Measurements from ENCODE around the gene PWWP2B. TPM values are rescaled to one million over a fixed set of nuclear protein-coding genes. Genes with fewer than 3 reads are reported as not detected.

The PWWP2B gene
- total and polyA plus RNA-seq, 10 of the 15 experiments (the other 5 are each of a cell fraction or from before 2014, with no cell fraction given), result 0.04 to 0.87 (median 0.35) TPM; not detected in 4

DNA sequence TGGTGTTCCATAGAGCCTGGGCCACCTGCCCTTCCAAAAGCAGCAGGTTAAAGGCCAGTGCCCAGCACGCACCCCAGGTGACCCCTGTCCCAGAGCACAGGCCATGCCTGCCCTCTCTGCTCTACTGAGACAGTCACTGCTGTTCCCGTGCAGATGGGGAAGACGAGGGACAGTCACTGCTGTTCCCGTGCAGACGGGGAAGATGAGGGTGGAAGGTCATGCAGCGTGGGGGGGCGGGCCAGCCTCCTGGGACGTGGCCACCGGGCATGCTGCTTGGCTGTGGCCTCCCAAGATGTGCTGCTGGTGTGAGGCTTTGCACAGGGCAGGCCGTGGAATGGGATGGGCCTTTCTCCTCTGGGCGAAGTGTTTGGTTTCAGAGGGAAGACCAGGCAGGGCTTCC, 46.6 kb upstream of the PWWP2B start:
- SMC1A ChIA-PET (ENCODE audit: uncharacterized antibody, unreplicated experiment), result no interaction called here
- Histone ChIP-seq H3K4me1 (ENCODE audit: control insufficient read depth, insufficient read depth, low read length) (no peaks in the 10 kb centered on the region), H3K36me3 (ENCODE audit: control insufficient read depth in 2 of 2, insufficient read depth in 2 of 2, low read length in 1 of 2) (no peaks in the 10 kb centered on the region), H3K27me3 (replicated peaks in 1 of 2; ENCODE audit: control insufficient read depth in 2 of 2, insufficient read depth in 2 of 2, low read length in 1 of 2) (no peaks in the 10 kb centered on the region), H4K20me1 (ENCODE audit: control insufficient read depth, insufficient read depth) (no peaks in the 10 kb centered on the region), H3K27ac (ENCODE audit: control insufficient read depth, insufficient read depth) (no peak overlapping the region), H3K9ac (ENCODE audit: control insufficient read depth, insufficient read depth, low read length) (no peak overlapping the region), H2AFZ (ENCODE audit: control insufficient read depth, low read depth, low read length) (no peak overlapping the region), H3K79me2 (ENCODE audit: control insufficient read depth, insufficient read depth, low read length) (no peaks in the 10 kb centered on the region), H3K4me3 (no peak overlapping the region), H3K4me2 (ENCODE audit: control insufficient read depth, insufficient read depth) (no peak overlapping the region), H3K9me3 (replicated peaks; ENCODE audit: control insufficient read depth, insufficient read depth, low read length) (no peaks in the 10 kb centered on the region)
- FAIRE-seq (no peak), DNase-seq (ENCODE audit: low read depth, low spot score) (no peak), ATAC-seq (no peak)
- in situ Hi-C loops (cut with MboI) (no loop called here), intact Hi-C loops (cut with micrococcal nuclease; ENCODE audit: unreplicated experiment) (no loop called here)
- POLR2A ChIA-PET, result no interaction called here
- BruUV-seq (replicated peaks), result no TSS peak
- CTCF ChIA-PET, result no interaction called here
- RAD21 ChIA-PET (ENCODE audit: unreplicated experiment), result no interaction called here
- TF ChIP-seq CBX3 (IDR thresholded peaks at IDR 0.05; ENCODE audit: borderline replicate concordance, low read depth) (no peak), TCF3 (IDR thresholded peaks at IDR 0.05; ENCODE audit: borderline replicate concordance, insufficient read depth, low read depth, low read length) (no peak), NFIC (IDR thresholded peaks at IDR 0.05; ENCODE audit: low read depth, low read length) (no peak), ZBTB33 (IDR thresholded peaks at IDR 0.05) (no peak), NFYA (IDR thresholded peaks at IDR 0.05; ENCODE audit: borderline replicate concordance, low read depth, low read length) (no peak), ASH2L (IDR thresholded peaks at IDR 0.05; ENCODE audit: borderline replicate concordance, low read depth) (no peak), POLR2AphosphoS2 (IDR thresholded peaks at IDR 0.05; ENCODE audit: low read depth, low read length) (no peak)
- 66% methylated on average over 11 of the region's 11 CpGs for WGBS (ENCODE audit: insufficient coverage, insufficient replicate concordance, low lambda C conversion rate, missing lambda C conversion rate)
